CD4-positive, alpha-beta T cell (primary cell): ENCODE measurements around the gene SLC22A7. TPM values are rescaled to one million over a fixed set of nuclear protein-coding genes. Genes with fewer than 3 reads are reported as not detected.

ENCODE experiments used
- ATAC-seq: fragments of 200-7000 bp; cut with Tn5 transposase; one replicate; pipeline ENCODE4 v1.10.0; 2022; ENCODE audit warnings: mild to moderate bottlenecking; ENCODE audit not compliant: poor library complexity
- CTCF ChIA-PET: fragments of 350-600 bp; sonication (Branson Sonifier 250); formaldehyde crosslinking; loops from one replicate; lab custom pipeline; 2021; ENCODE audit warnings: antibody characterized with exemption, inconsistent platforms; lab: Charles Lee
- POLR2A ChIA-PET: fragments of 350-600 bp; sonication (Branson Sonifier 250); formaldehyde crosslinking; loops from one replicate; lab custom pipeline; 2021; ENCODE audit warnings: antibody characterized with exemption, inconsistent platforms; lab: Charles Lee
- DNase-seq, 14 experiments: peaks; one replicate each; pipeline ENCODE4 v3.0.0-alpha.2; 2013 to 2020; ENCODE audit warnings: mixed read lengths in 2 of 14
- H3K27ac ChIP-seq, 2 donors: one replicate each; pipeline versions ENCODE4 v1.5.1 to v1.7.0; 2013; ENCODE audit warnings: low read length in 2 of 2, low read depth in 1 of 2, mild to moderate bottlenecking in 1 of 2
- H3K27me3 ChIP-seq, 2 experiments: 1 replicate in 1 of 2; 2 replicates in 1 of 2; pipeline versions ENCODE4 v1.6.1 to v1.7.0; 2013; ENCODE audit warnings: low read length in 2 of 2, control low read depth in 1 of 2, mild to moderate bottlenecking in 1 of 2, moderate library complexity in 1 of 2; ENCODE audit not compliant: insufficient read depth in 2 of 2, control insufficient read depth in 1 of 2
- H3K36me3 ChIP-seq: one replicate; pipeline ENCODE4 v1.6.1; 2013; ENCODE audit warnings: low read length, control low read depth; ENCODE audit not compliant: insufficient read depth
- H3K4me1 ChIP-seq: one replicate; pipeline ENCODE4 v1.6.1; 2013; ENCODE audit warnings: low read length, control low read depth; ENCODE audit not compliant: insufficient read depth
- H3K4me3 ChIP-seq: one replicate; pipeline ENCODE4 v1.5.1; 2013; ENCODE audit warnings: mild to moderate bottlenecking, low read length, moderate library complexity
- H3K9me3 ChIP-seq, 2 experiments: 1 replicate in 1 of 2; 2 replicates in 1 of 2; pipeline versions ENCODE4 v1.6.1 to v1.7.0; 2013; ENCODE audit warnings: low read length in 2 of 2, mild to moderate bottlenecking in 2 of 2, control low read depth in 1 of 2, moderate library complexity in 1 of 2; ENCODE audit not compliant: control insufficient read depth in 1 of 2, insufficient read depth in 1 of 2
- H3K27ac Mint-ChIP-seq: one replicate; pipeline ENCODE4 v1.8.0; 2020; ENCODE audit warnings: mixed read lengths
- H3K27me3 Mint-ChIP-seq: one replicate; pipeline ENCODE4 v1.8.0; 2021; ENCODE audit warnings: mixed read lengths
- H3K36me3 Mint-ChIP-seq: one replicate; pipeline ENCODE4 v1.8.0; 2021; ENCODE audit warnings: low read depth, mixed read lengths
- H3K4me1 Mint-ChIP-seq: one replicate; pipeline ENCODE4 v1.8.0; 2021; ENCODE audit warnings: low read depth, mixed read lengths
- H3K4me3 Mint-ChIP-seq: one replicate; pipeline ENCODE4 v1.8.0; 2020; ENCODE audit warnings: mild to moderate bottlenecking, mixed read lengths
- H3K9me3 Mint-ChIP-seq: one replicate; pipeline ENCODE4 v1.8.0; 2020; ENCODE audit warnings: mixed read lengths
- CTCF ChIP-seq: fragments of 200-600 bp; IDR thresholded peaks from one replicate; pipeline ENCODE4 v1.8.0; 2022; ENCODE audit warnings: antibody characterized with exemption, mild to moderate bottlenecking
- intact Hi-C, 2 experiments: fragments of 100-400 bp; cut with DNase I in 1 of 2; cut with micrococcal nuclease in 1 of 2; formaldehyde crosslinking; loops; one replicate each; pipeline versions ENCODE4 v1.15.1 to v1.9.0; 2023 to 2025; cut with DNase I, micrococcal nuclease
- polyA plus RNA-seq, 2 donors: library from polyadenylated mRNA; unstranded; fragments of 120-200 nt; gene quantifications; one replicate each; pipeline ENCODE4 v1.2.1, GENCODE V29; 2013
- total RNA-seq, 174 experiments: library from RNA in 2 of 174; stranded (reverse) in 2 of 174; gene quantifications; one replicate each; pipeline ENCODE4 v1.2.3 and lab custom pipeline; 2021 to 2026

Gene SLC22A7
- total RNA-seq = not detected
- not detected for polyA plus RNA-seq (2013, experiment 1 of 2)
- polyA plus RNA-seq (2013, experiment 2 of 2) = 0.19 TPM
- total RNA-seq (lab: John Stamatoyannopoulos, UW) = 0 to 0.14 (median 0) reads per million in 172 experiments

- peaks cover 13% of the 10 kb centered on the region for H3K27me3 Mint-ChIP-seq
- DNase-seq = no peak
- ATAC-seq = no peak
- ChIA-PET POLR2A (no interaction called here), CTCF (no interaction called here)
- Histone ChIP-seq H3K36me3 (no peaks in the 10 kb centered on the region), H3K4me1 (no peaks in the 10 kb centered on the region), H3K4me3 (no peak within 1 kb of the TSS), H3K27ac (no peak within 1 kb of the TSS), H3K9me3 (no peaks in the 10 kb centered on the region), H3K27me3 (peaks cover 0 to 5% of the 10 kb centered on the region in 2 experiments)
- H3K4me1 Mint-ChIP-seq = no peaks in the 10 kb centered on the region
- no peak within 1 kb of the TSS for H3K27ac Mint-ChIP-seq
- H3K36me3 Mint-ChIP-seq = no peaks in the 10 kb centered on the region
- no peak within 1 kb of the TSS for H3K4me3 Mint-ChIP-seq
- no peaks in the 10 kb centered on the region for H3K9me3 Mint-ChIP-seq
- intact Hi-C loops = loop anchor here in 1 of 2 experiments (10.0 kb wide), 1 partner anchor 47 kb away; no protein-coding TSS in a partner anchor
- no peak for TF ChIP-seq CTCF
Observed at GRCh38 chr6:43297644-43298564, at the start of gene SLC22A7. Gene SLC22A7, plus strand, starts transcription at chr6:43298260. Its CDS starts 99 bp downstream, at chr6:43298359.

- intact Hi-C loops = loop anchor here (5.0 to 10.0 kb wide), 5 partner anchors 76 to 1514 kb away; partner anchors contain the start of genes GTPBP2 (in 1 of the 2), SRF (in 1 of the 2), TFEB (in 1 of the 2) and TJAP1 (in 1 of the 2)
- H3K9me3 Mint-ChIP-seq = no peaks in the 10 kb centered on the region
- no peak for ATAC-seq
- ChIA-PET POLR2A (interaction anchor here (1.0 kb wide), 1 partner anchor 107 kb away, joined by 3 read pairs; no protein-coding TSS in a partner anchor), CTCF (interaction anchor here (1.3 kb wide), 1 partner anchor 14 kb away, joined by 4 read pairs; no protein-coding TSS in a partner anchor)
- Histone ChIP-seq H3K36me3 (no peaks in the 10 kb centered on the region), H3K27me3 (peaks cover 23 to 24% of the 10 kb centered on the region in 2 experiments), H3K27ac (no peak overlapping the region), H3K4me1 (peaks cover 26% of the 10 kb centered on the region), H3K4me3 (no peak overlapping the region), H3K9me3 (no peaks in the 10 kb centered on the region)
- no peak for DNase-seq
- no peak overlapping the region for H3K27ac Mint-ChIP-seq
- H3K4me1 Mint-ChIP-seq = peaks cover 22% of the 10 kb centered on the region
- H3K27me3 Mint-ChIP-seq = peaks cover 26% of the 10 kb centered on the region
- H3K36me3 Mint-ChIP-seq = peaks cover 3% of the 10 kb centered on the region
- TF ChIP-seq CTCF = no peak
- no peak overlapping the region for H3K4me3 Mint-ChIP-seq
Observed at GRCh38 chr6:43248791-43249190, 49.3 kb upstream of the SLC22A7 start.

- DNase-seq (no peak), ATAC-seq (no peak)
- Mint-ChIP-seq H3K4me3 (no peak overlapping the region), H3K27ac (no peak overlapping the region), H3K27me3 (peaks cover 36% of the 10 kb centered on the region), H3K4me1 (peaks cover 22% of the 10 kb centered on the region), H3K36me3 (peaks cover 3% of the 10 kb centered on the region), H3K9me3 (no peaks in the 10 kb centered on the region)
- POLR2A ChIA-PET = no interaction called here
- CTCF ChIA-PET = no interaction called here
- Histone ChIP-seq H3K27me3 (peaks cover 7 to 10% of the 10 kb centered on the region in 2 experiments), H3K4me1 (peaks cover 26% of the 10 kb centered on the region), H3K9me3 (no peaks in the 10 kb centered on the region), H3K4me3 (no peak overlapping the region), H3K36me3 (no peaks in the 10 kb centered on the region), H3K27ac (no peak overlapping the region)
- intact Hi-C loops = no loop called here
- TF ChIP-seq CTCF = no peak
Observed at GRCh38 chr6:43250992-43251373, 47.1 kb upstream of the SLC22A7 start.
